Right lung (tissue), 5 donors: ENCODE data around the gene HIVEP1. TPM values are rescaled to one million over a fixed set of nuclear protein-coding genes. Genes with fewer than 3 reads are reported as not detected.

Source experiments
- DNase-seq, 2 donors: peaks; one replicate each; pipeline ENCODE4 v3.0.0-alpha.2; 2013
- polyA plus RNA-seq, 5 donors: library from polyadenylated mRNA; unstranded; fragments of 120-200 nt; gene quantifications; one replicate each; pipeline versions ENCODE4 v1.2.1 to v1.2.3, GENCODE V29; 2013; ENCODE audit warnings: inconsistent platforms in 1 of 5, low replicate concordance in 1 of 5; ENCODE audit not compliant: insufficient read length in 5 of 5, insufficient read depth in 1 of 5

The HIVEP1 gene
- polyA plus RNA-seq, 5 donors: 21.5 to 28.7 (median 26.7) TPM

- DNase-seq: no peak
These were observed 173.1 kb downstream of the HIVEP1 start for GRCh38 chr6:12185081-12185673.

GRCh38 chr6:12186528-12186927 is 174.4 kb downstream of the HIVEP1 start:
- DNase-seq: no peak

- DNase-seq: no peak
These were observed 177.0 kb downstream of the HIVEP1 start for GRCh38 chr6:12189150-12189549.

- no peak for DNase-seq
These were observed 177.5 kb downstream of the HIVEP1 start for GRCh38 chr6:12189661-12190060.

GRCh38 chr6:12190252-12190651 is 178.1 kb downstream of the HIVEP1 start:
- DNase-seq: no peak

GRCh38 chr6:12196326-12196936 is 184.3 kb downstream of the HIVEP1 start:
- no peak for DNase-seq

GRCh38 chr6:12198851-12199250 is 186.7 kb downstream of the HIVEP1 start:
- no peak for DNase-seq

GRCh38 chr6:12200015-12200564 is 188.0 kb downstream of the HIVEP1 start:
- no peak for DNase-seq

- no peak for DNase-seq
These were observed 188.6 kb downstream of the HIVEP1 start for GRCh38 chr6:12200761-12201160.

GRCh38 chr6:12203001-12203400 is 190.9 kb downstream of the HIVEP1 start:
- DNase-seq: no peak

GRCh38 chr6:12208190-12208589 is 196.1 kb downstream of the HIVEP1 start:
- DNase-seq: no peak

- no peak for DNase-seq
These were observed 196.6 kb downstream of the HIVEP1 start for GRCh38 chr6:12208673-12209072.

Other genes with a start within 250 kb of the HIVEP1 start
- gene ADTRP, start 233.5 kb upstream of the HIVEP1 start, polyA plus RNA-seq: 1 to 10 TPM in 3 of 5 donors, under 1 TPM in 2; 0.87 to 2.1 (median 1.2) TPM